Stimulated activated CD4-positive, alpha-beta T cell treated with anti-CD3 and anti-CD28 coated beads, Interleukin-1b, Interleukin-23, amount 100 ng/mL, for 24 hours (primary cell): Measurements from ENCODE around the gene BPIFB6.

Experiments used
- DNase-seq, 4 experiments: peaks; one replicate each; pipeline ENCODE4 v3.0.0-alpha.2; 2020; ENCODE audit warnings: low read depth in 4 of 4, low spot score in 1 of 4

BPIFB6 gene

GRCh38 chr20:33015700-33016580, 15.5 kb upstream of the BPIFB6 start:
- DNase-seq, result no peak

GRCh38 chr20:33016581-33017109, 14.8 kb upstream of the BPIFB6 start:
- DNase-seq, result no peak

- DNase-seq, result no peak
These were observed 13.9 kb upstream of the BPIFB6 start for GRCh38 chr20:33017542-33017941.

GRCh38 chr20:33018169-33018931, 13.1 kb upstream of the BPIFB6 start:
- DNase-seq, result no peak

- no peak for DNase-seq
These were observed 11.8 kb upstream of the BPIFB6 start for GRCh38 chr20:33019465-33020277.

- no peak for DNase-seq
These were observed 10.9 kb upstream of the BPIFB6 start for GRCh38 chr20:33020278-33021161.

GRCh38 chr20:33021879-33022278, 9.6 kb upstream of the BPIFB6 start:
- DNase-seq, result no peak

GRCh38 chr20:33022289-33022688, 9.2 kb upstream of the BPIFB6 start:
- no peak for DNase-seq

- DNase-seq, result no peak
These were observed 8.6 kb upstream of the BPIFB6 start for GRCh38 chr20:33022694-33023438.

GRCh38 chr20:33023439-33024242, 7.8 kb upstream of the BPIFB6 start:
- DNase-seq, result no peak

- DNase-seq, result no peak
These were observed 7.2 kb upstream of the BPIFB6 start for GRCh38 chr20:33024243-33024560.

GRCh38 chr20:33024609-33025317, 6.7 kb upstream of the BPIFB6 start:
- DNase-seq, result no peak

- DNase-seq, result no peak
These were observed 6.1 kb upstream of the BPIFB6 start for GRCh38 chr20:33025318-33025876.

GRCh38 chr20:33026072-33026778, 5.2 kb upstream of the BPIFB6 start:
- no peak for DNase-seq

- no peak for DNase-seq
These were observed 4.4 kb upstream of the BPIFB6 start for GRCh38 chr20:33026779-33027759.
